T-helper 2 cell treated with Interferon-gamma antibody and Interleukin-4, amounts not matched to agents 5 μg/mL and 100 μg/mL, for 36 hours (primary cell): ENCODE data around the gene RETN.

ENCODE experiments used
- DNase-seq: peaks from one replicate; pipeline ENCODE4 v3.0.0; 2021; ENCODE audit warnings: low spot score
- H3K27ac Mint-ChIP-seq: one replicate; pipeline ENCODE4 v1.8.0; 2021; ENCODE audit warnings: mild to moderate bottlenecking, mixed read lengths
- H3K27me3 Mint-ChIP-seq: one replicate; pipeline ENCODE4 v1.8.0; 2021; ENCODE audit warnings: low read depth, mixed read lengths
- H3K36me3 Mint-ChIP-seq: one replicate; pipeline ENCODE4 v1.8.0; 2021; ENCODE audit warnings: low read depth, mixed read lengths
- H3K4me1 Mint-ChIP-seq: one replicate; pipeline ENCODE4 v1.8.0; 2021; ENCODE audit warnings: low read depth, mixed read lengths
- H3K4me3 Mint-ChIP-seq: one replicate; pipeline ENCODE4 v1.8.0; 2022; ENCODE audit warnings: mild to moderate bottlenecking, moderate library complexity, mixed read lengths
- H3K9me3 Mint-ChIP-seq: one replicate; pipeline ENCODE4 v1.8.0; 2021; ENCODE audit warnings: mixed read lengths

RETN gene

GRCh38 chr19:7661744-7662538, 6.9 kb upstream of the RETN start:
- H3K36me3 Mint-ChIP-seq: no peaks in the 10 kb centered on the region
- DNase-seq: no peak
- H3K27ac Mint-ChIP-seq: no peak overlapping the region
- peaks cover 8% of the 10 kb centered on the region for H3K4me1 Mint-ChIP-seq
- H3K4me3 Mint-ChIP-seq: no peak overlapping the region
- no peaks in the 10 kb centered on the region for H3K27me3 Mint-ChIP-seq
- no peaks in the 10 kb centered on the region for H3K9me3 Mint-ChIP-seq

GRCh38 chr19:7662657-7663056, 6.2 kb upstream of the RETN start:
- Mint-ChIP-seq H3K27me3 (no peaks in the 10 kb centered on the region), H3K4me3 (no peak overlapping the region), H3K9me3 (no peaks in the 10 kb centered on the region), H3K4me1 (peaks cover 6% of the 10 kb centered on the region), H3K36me3 (no peaks in the 10 kb centered on the region), H3K27ac (no peak overlapping the region)
- no peak for DNase-seq

- Mint-ChIP-seq H3K4me1 (no peaks in the 10 kb centered on the region), H3K27ac (no peak overlapping the region), H3K27me3 (no peaks in the 10 kb centered on the region), H3K36me3 (no peaks in the 10 kb centered on the region), H3K4me3 (no peak overlapping the region), H3K9me3 (no peaks in the 10 kb centered on the region)
- no peak for DNase-seq
Measured at GRCh38 chr19:7663706-7664105, 5.1 kb upstream of the RETN start.

- no peaks in the 10 kb centered on the region for H3K9me3 Mint-ChIP-seq
- H3K4me3 Mint-ChIP-seq: no peak overlapping the region
- no peak for DNase-seq
- no peak overlapping the region for H3K27ac Mint-ChIP-seq
- peaks cover 2% of the 10 kb centered on the region for H3K4me1 Mint-ChIP-seq
- peaks cover 7% of the 10 kb centered on the region for H3K27me3 Mint-ChIP-seq
- H3K36me3 Mint-ChIP-seq: no peaks in the 10 kb centered on the region
Measured at GRCh38 chr19:7665076-7665475, 3.8 kb upstream of the RETN start.

GRCh38 chr19:7669641-7670040, 792 bp downstream of the RETN start:
- H3K4me1 Mint-ChIP-seq: peaks cover 11% of the 10 kb centered on the region
- peaks cover 21% of the 10 kb centered on the region for H3K27me3 Mint-ChIP-seq
- H3K27ac Mint-ChIP-seq: no peak overlapping the region
- no peaks in the 10 kb centered on the region for H3K36me3 Mint-ChIP-seq
- H3K9me3 Mint-ChIP-seq: peaks cover 4% of the 10 kb centered on the region
- no peak overlapping the region for H3K4me3 Mint-ChIP-seq
- no peak for DNase-seq

GRCh38 chr19:7670150-7670783, 1.4 kb downstream of the RETN start:
- peaks cover 4% of the 10 kb centered on the region for H3K9me3 Mint-ChIP-seq
- H3K27me3 Mint-ChIP-seq: peaks cover 21% of the 10 kb centered on the region
- H3K4me1 Mint-ChIP-seq: peaks cover 11% of the 10 kb centered on the region
- no peak overlapping the region for H3K27ac Mint-ChIP-seq
- H3K36me3 Mint-ChIP-seq: no peaks in the 10 kb centered on the region
- H3K4me3 Mint-ChIP-seq: peak overlapping the region; percentile 64
- DNase-seq: no peak

GRCh38 chr19:7670790-7671189, 1.9 kb downstream of the RETN start:
- Mint-ChIP-seq H3K27ac (no peak overlapping the region), H3K4me1 (peaks cover 13% of the 10 kb centered on the region), H3K27me3 (peaks cover 22% of the 10 kb centered on the region), H3K4me3 (peak overlapping the region; percentile 64), H3K9me3 (peaks cover 4% of the 10 kb centered on the region), H3K36me3 (no peaks in the 10 kb centered on the region)
- DNase-seq: no peak

- no peak for DNase-seq
- Mint-ChIP-seq H3K4me1 (peaks cover 23% of the 10 kb centered on the region), H3K27ac (no peak overlapping the region), H3K4me3 (no peak overlapping the region), H3K36me3 (no peaks in the 10 kb centered on the region), H3K9me3 (peaks cover 4% of the 10 kb centered on the region), H3K27me3 (peaks cover 30% of the 10 kb centered on the region)
Measured at GRCh38 chr19:7672522-7672921, 3.7 kb downstream of the RETN start.

- DNase-seq: no peak
- H3K9me3 Mint-ChIP-seq: peaks cover 4% of the 10 kb centered on the region
- peaks cover 25% of the 10 kb centered on the region for H3K4me1 Mint-ChIP-seq
- no peak overlapping the region for H3K27ac Mint-ChIP-seq
- peaks cover 32% of the 10 kb centered on the region for H3K27me3 Mint-ChIP-seq
- no peak overlapping the region for H3K4me3 Mint-ChIP-seq
- H3K36me3 Mint-ChIP-seq: no peaks in the 10 kb centered on the region
Measured at GRCh38 chr19:7674010-7675005, 5.5 kb downstream of the RETN start.

- Mint-ChIP-seq H3K27ac (no peak overlapping the region), H3K36me3 (no peaks in the 10 kb centered on the region), H3K4me3 (peak overlapping the region; percentile 41), H3K4me1 (peaks cover 25% of the 10 kb centered on the region), H3K27me3 (peaks cover 20% of the 10 kb centered on the region), H3K9me3 (peaks cover 4% of the 10 kb centered on the region)
- DNase-seq: no peak
Measured at GRCh38 chr19:7676376-7676775, 7.5 kb downstream of the RETN start.

GRCh38 chr19:7676854-7677253, 8.0 kb downstream of the RETN start, which contains the start of gene MCEMP1:
Gene MCEMP1, plus strand, starts transcription at chr19:7677090. Its CDS starts 31 bp downstream, at chr19:7677121.
- Mint-ChIP-seq H3K9me3 (peaks cover 4% of the 10 kb centered on the region), H3K36me3 (no peaks in the 10 kb centered on the region), H3K27ac (no peak within 1 kb of the TSS), H3K4me1 (peaks cover 28% of the 10 kb centered on the region), H3K27me3 (peaks cover 17% of the 10 kb centered on the region), H3K4me3 (peak within 1 kb of the TSS; percentile 41)
- DNase-seq: no peak

GRCh38 chr19:7677669-7678311, 8.9 kb downstream of the RETN start:
- Mint-ChIP-seq H3K27ac (no peak overlapping the region), H3K4me3 (no peak overlapping the region), H3K9me3 (peaks cover 4% of the 10 kb centered on the region)

GRCh38 chr19:7678971-7679751, 10.3 kb downstream of the RETN start:
- H3K4me1 Mint-ChIP-seq: peaks cover 29% of the 10 kb centered on the region
- peaks cover under 1% of the 10 kb centered on the region for H3K9me3 Mint-ChIP-seq
- H3K27me3 Mint-ChIP-seq: peaks cover 16% of the 10 kb centered on the region
- H3K36me3 Mint-ChIP-seq: peaks cover 4% of the 10 kb centered on the region
- H3K27ac Mint-ChIP-seq: peak overlapping the region; percentile 33
- peak overlapping the region; percentile 30 for H3K4me3 Mint-ChIP-seq
- peak; percentile 67 for DNase-seq

More at GRCh38 chr19:7677669-7678311, 8.9 kb downstream of the RETN start:
- peaks cover 2% of the 10 kb centered on the region for H3K36me3 Mint-ChIP-seq
- DNase-seq: no peak
- peaks cover 16% of the 10 kb centered on the region for H3K27me3 Mint-ChIP-seq
- H3K4me1 Mint-ChIP-seq: peaks cover 29% of the 10 kb centered on the region
